PFSK-1 (cell line): ENCODE results near the gene HIVEP1.

ENCODE experiments used
- FOXP2 ChIP-seq: optimal IDR thresholded peaks from 2 replicates; pipeline ENCODE3; 2011; ENCODE audit warnings: borderline replicate concordance, control low read depth, inconsistent platforms; ENCODE audit not compliant: insufficient read depth; ENCODE audit errors: extremely low read length, extremely low read depth
- POLR2AphosphoS5 ChIP-seq: IDR thresholded peaks from 2 replicates; pipeline ENCODE4 v1.6.1; 2012; ENCODE audit warnings: low read depth, mild to moderate bottlenecking, control low read depth, low read length, moderate library complexity
- REST ChIP-seq, 2 experiments: IDR thresholded peaks; 2 replicates each; pipeline versions ENCODE4 v1.6.1 to v1.8.0; 2011 to 2012; ENCODE audit warnings: low read depth in 2 of 2, low read length in 2 of 2, control low read depth in 1 of 2, inconsistent platforms in 1 of 2, mild to moderate bottlenecking in 1 of 2, moderate library complexity in 1 of 2; ENCODE audit not compliant: insufficient read depth in 1 of 2
- SIN3A ChIP-seq: IDR thresholded peaks from 2 replicates; pipeline ENCODE4 v1.6.1; 2012; ENCODE audit warnings: mild to moderate bottlenecking, low read length, moderate library complexity, borderline replicate concordance; ENCODE audit not compliant: insufficient read depth
- TAF1 ChIP-seq: IDR thresholded peaks from 2 replicates; pipeline ENCODE4 v1.6.1; 2012; ENCODE audit warnings: low read length, control low read depth, borderline replicate concordance; ENCODE audit not compliant: insufficient read depth

HIVEP1 gene

GRCh38 chr6:12110523-12111362 lies 98.6 kb downstream of the HIVEP1 start:
- TF ChIP-seq FOXP2 (no peak), SIN3A (no peak), POLR2AphosphoS5 (no peak), TAF1 (no peak), REST (IDR thresholded peaks at IDR 0.05; ENCODE audit: insufficient read depth in 1 of 2, low read depth in 2 of 2, low read length in 2 of 2) (no peak)

GRCh38 chr6:12111363-12111670 lies 99.2 kb downstream of the HIVEP1 start:
- TF ChIP-seq SIN3A = no peak
- no peak for TF ChIP-seq REST (IDR thresholded peaks at IDR 0.05; ENCODE audit: insufficient read depth in 1 of 2, low read depth in 2 of 2, low read length in 2 of 2)
- no peak for TF ChIP-seq POLR2AphosphoS5
- TF ChIP-seq TAF1 = no peak
- no peak for TF ChIP-seq FOXP2

- 0 out of 4 replicates have a peak, but pooled peaks of 1 of the 2 experiments have one; percentile 3 for TF ChIP-seq REST (IDR thresholded peaks at IDR 0.05; ENCODE audit: insufficient read depth in 1 of 2, low read depth in 2 of 2, low read length in 2 of 2)
- TF ChIP-seq POLR2AphosphoS5 = no peak
Observed at GRCh38 chr6:12112540-12113189, 100.6 kb downstream of the HIVEP1 start.

GRCh38 chr6:12113190-12113577 lies 101.1 kb downstream of the HIVEP1 start:
- TF ChIP-seq FOXP2 (no peak), SIN3A (no peak)

GRCh38 chr6:12114055-12114503 lies 102.0 kb downstream of the HIVEP1 start:
- TF ChIP-seq SIN3A = no peak
- TF ChIP-seq POLR2AphosphoS5 = no peak

- TF ChIP-seq SIN3A = no peak
- no peak for TF ChIP-seq FOXP2
- TF ChIP-seq POLR2AphosphoS5 = no peak
- TF ChIP-seq REST (IDR thresholded peaks at IDR 0.05; ENCODE audit: insufficient read depth in 1 of 2, low read depth in 2 of 2, low read length in 2 of 2) = no peak
- TF ChIP-seq TAF1 = no peak
Observed at GRCh38 chr6:12115001-12115400, 102.9 kb downstream of the HIVEP1 start.
